SK-N-SH (cell line): Measurements from ENCODE around the gene WWOX. TPM values are rescaled to one million over a fixed set of nuclear protein-coding genes. Genes with fewer than 3 reads are reported as not detected.

ENCODE experiments used
- CTCF ChIA-PET: fragments of 300-600, 350-600 bp; formaldehyde crosslinking; extraction: SDS; loops from one replicate; lab custom pipeline; 2021; lab: Yijun Ruan, JAX
- POLR2A ChIA-PET: fragments of 350-600 bp; sonication (Branson Sonifier 250); formaldehyde crosslinking; extraction: SDS; loops from one replicate; lab custom pipeline; 2020; ENCODE audit warnings: antibody characterized with exemption, inconsistent platforms; lab: Yijun Ruan, JAX
- DNase-seq: peaks from one replicate; pipeline ENCODE4 v3.0.0; 2012
- H2AFZ ChIP-seq: fragments of 200-600 bp; sonication (generic); 2 replicates; pipeline ENCODE4 v1.8.1; 2016; ENCODE audit warnings: antibody characterized with exemption, mild to moderate bottlenecking, low read depth
- H3F3A ChIP-seq: fragments of 200-600 bp; sonication (generic); replicated peaks from 2 replicates; pipeline ENCODE3; 2016; ENCODE audit warnings: antibody characterized with exemption, mild to moderate bottlenecking; ENCODE audit not compliant: insufficient read depth
- H3K27ac ChIP-seq, 2 experiments: fragments of 200-500 bp in 1 of 2; fragments of 200-600 bp in 1 of 2; sonication (Bioruptor generic) in 1 of 2; sonication (generic), shearing (Covaris generic) in 1 of 2; 2 replicates each; pipeline versions ENCODE4 v1.5.1 to v1.6.1; 2014 to 2016; ENCODE audit warnings: low read depth in 2 of 2, inconsistent platforms in 1 of 2, low read length in 1 of 2, mild to moderate bottlenecking in 1 of 2, mixed read lengths in 1 of 2
- H3K27me3 ChIP-seq: fragments of 200-600 bp; sonication (generic), shearing (Covaris generic); 2 replicates; pipeline ENCODE4 v1.6.1; 2016; ENCODE audit warnings: mixed run types; ENCODE audit not compliant: insufficient read depth
- H3K36me3 ChIP-seq, 2 experiments: fragments of 200-500 bp in 1 of 2; fragments of 200-600 bp in 1 of 2; sonication (Bioruptor generic) in 1 of 2; sonication (generic) in 1 of 2; replicated peaks in 1 of 2; 2 replicates each; pipeline versions ENCODE3 to v1.5.1; 2014 to 2016; ENCODE audit warnings: low read length in 1 of 2, mild to moderate bottlenecking in 1 of 2; ENCODE audit not compliant: insufficient read depth in 2 of 2, control insufficient read depth in 1 of 2
- H3K4me1 ChIP-seq, 2 experiments: fragments of 200-500 bp in 1 of 2; fragments of 200-600 bp in 1 of 2; sonication (Bioruptor generic) in 1 of 2; sonication (generic), shearing (Covaris generic) in 1 of 2; 2 replicates each; pipeline versions ENCODE4 v1.5.1 to v1.6.1; 2014 to 2016; ENCODE audit warnings: low read depth in 1 of 2, low read length in 1 of 2, mixed run types in 1 of 2; ENCODE audit not compliant: insufficient read depth in 2 of 2, control insufficient read depth in 1 of 2
- H3K4me2 ChIP-seq: fragments of 200-600 bp; sonication (generic), shearing (Covaris generic); 2 replicates; pipeline ENCODE4 v1.6.1; 2017; ENCODE audit warnings: mixed run types
- H3K4me3 ChIP-seq, 2 experiments: fragments of 200-500 bp in 1 of 2; fragments of 200-600 bp in 1 of 2; sonication (Bioruptor generic) in 1 of 2; sonication (generic), shearing (Covaris generic) in 1 of 2; 2 replicates each; pipeline versions ENCODE4 v1.5.1 to v1.8.1; 2014 to 2016; ENCODE audit warnings: low read depth in 2 of 2, inconsistent platforms in 1 of 2, low read length in 1 of 2, mild to moderate bottlenecking in 1 of 2, mixed read lengths in 1 of 2, moderate library complexity in 1 of 2
- H3K79me2 ChIP-seq: fragments of 200-600 bp; sonication (generic); 2 replicates; pipeline ENCODE4 v1.8.1; 2017; ENCODE audit warnings: mild to moderate bottlenecking; ENCODE audit not compliant: insufficient read depth
- H3K9ac ChIP-seq: fragments of 200-600 bp; sonication (generic); 2 replicates; pipeline ENCODE4 v1.6.1; 2017; ENCODE audit warnings: mixed run types
- H3K9me2 ChIP-seq: fragments of 200-600 bp; sonication (generic); 2 replicates; pipeline ENCODE4 v1.6.1; 2017; ENCODE audit warnings: mixed run types
- H3K9me3 ChIP-seq: fragments of 200-600 bp; sonication (generic); 2 replicates; pipeline ENCODE4 v1.6.1; 2017; ENCODE audit warnings: mixed run types, mild to moderate bottlenecking, moderate library complexity
- H4K20me1 ChIP-seq: fragments of 200-600 bp; sonication (generic); 2 replicates; pipeline ENCODE4 v1.6.1; 2017; ENCODE audit warnings: mild to moderate bottlenecking, mixed run types; ENCODE audit not compliant: insufficient read depth
- EP300 ChIP-seq, 2 experiments: IDR thresholded peaks; 2 replicates each; pipeline versions ENCODE4 v1.4.0 to v1.6.1; 2012; ENCODE audit warnings: borderline replicate concordance in 1 of 2, low read depth in 1 of 2, low read length in 1 of 2
- EZH2phosphoT487 ChIP-seq: fragments of 200-600 bp; sonication (generic); IDR thresholded peaks from 2 replicates; pipeline ENCODE4 v1.6.1; 2017; ENCODE audit warnings: low read depth, mixed run types, mild to moderate bottlenecking, antibody characterized with exemption, moderate library complexity, borderline replicate concordance
- FOSL2 ChIP-seq: IDR thresholded peaks from 2 replicates; pipeline ENCODE4 v1.4.0; 2012; ENCODE audit warnings: low read depth, mild to moderate bottlenecking, moderate library complexity, borderline replicate concordance
- FOXM1 ChIP-seq: IDR thresholded peaks from 2 replicates; pipeline ENCODE4 v1.4.0; 2012; ENCODE audit warnings: low read depth, mild to moderate bottlenecking
- GABPA ChIP-seq: IDR thresholded peaks from 2 replicates; pipeline ENCODE4 v1.4.0; 2012; ENCODE audit warnings: low read depth, mild to moderate bottlenecking
- NFIC ChIP-seq: IDR thresholded peaks from 2 replicates; pipeline ENCODE4 v1.4.0; 2012; ENCODE audit warnings: borderline replicate concordance
- NRF1 ChIP-seq: IDR thresholded peaks from 2 replicates; pipeline ENCODE4 v1.6.1; 2012; ENCODE audit warnings: low read depth, mild to moderate bottlenecking, low read length
- RAD21 ChIP-seq: IDR thresholded peaks from 2 replicates; pipeline ENCODE4 v1.6.1; 2012; ENCODE audit warnings: mild to moderate bottlenecking, low read length
- RFX5 ChIP-seq: IDR thresholded peaks from 2 replicates; pipeline ENCODE4 v1.6.1; 2012; ENCODE audit warnings: mild to moderate bottlenecking, improper control_type of control experiment, low read length
- SMC3 ChIP-seq: IDR thresholded peaks from 2 replicates; pipeline ENCODE4 v1.6.1; 2012; ENCODE audit warnings: low read depth, low read length, improper control_type of control experiment
- TAF1 ChIP-seq: IDR thresholded peaks from 2 replicates; pipeline ENCODE4 v1.6.1; 2012; ENCODE audit warnings: low read depth, mild to moderate bottlenecking, low read length, moderate library complexity, borderline replicate concordance
- TEAD4 ChIP-seq: IDR thresholded peaks from 2 replicates; pipeline ENCODE4 v1.4.0; 2012; ENCODE audit warnings: mild to moderate bottlenecking, borderline replicate concordance; ENCODE audit not compliant: insufficient read depth
- YY1 ChIP-seq: IDR thresholded peaks from 2 replicates; pipeline ENCODE4 v1.4.0; 2012; ENCODE audit warnings: low read depth, mild to moderate bottlenecking
- WGBS: methylation state at CpG from one replicate; pipeline ENCODE4 v1.1.6; 2017; ENCODE audit warnings: low lambda C conversion rate; 5-methylcytosine and 5-hydroxymethylcytosine counted together
- polyA plus RNA-seq, 3 experiments: library from polyadenylated mRNA; depleted of rRNA; stranded (reverse); fragments of >200 nt; gene quantifications; 2 replicates each; pipeline ENCODE4 v1.2.3, GENCODE V29; 2012
- TF ChIP-seq, protein P1 (sequence below): fragments of 200-600 bp; sonication (generic); IDR thresholded peaks from 2 replicates; pipeline ENCODE4 v1.6.1; 2017; ENCODE audit warnings: antibody characterized with exemption, mild to moderate bottlenecking, moderate library complexity
- TF ChIP-seq, protein P2 (sequence below): fragments of 150-350 bp; IDR thresholded peaks from 2 replicates; pipeline ENCODE4 v1.6.1; 2016; ENCODE audit warnings: mild to moderate bottlenecking, low read depth, low read length
- TF ChIP-seq, protein P3 (sequence below): IDR thresholded peaks from 2 replicates; pipeline ENCODE4 v1.4.0; 2012; ENCODE audit warnings: low read depth
- TF ChIP-seq, protein P4 (sequence below): fragments of 150-350 bp; IDR thresholded peaks from 2 replicates; pipeline ENCODE4 v1.6.1; 2017; ENCODE audit warnings: antibody characterized with exemption, low read length, low read depth, borderline replicate concordance
- TF ChIP-seq, protein P5 (sequence below): IDR thresholded peaks from 2 replicates; pipeline ENCODE4 v1.4.0; 2012; ENCODE audit warnings: low read depth, borderline replicate concordance
- TF ChIP-seq, protein P6 (sequence below): IDR thresholded peaks from 2 replicates; pipeline ENCODE4; 2012

Gene WWOX
- polyA plus RNA-seq, 1 of the 3 experiments (the other 2 are of a cell fraction): 10.8 TPM

DNA sequence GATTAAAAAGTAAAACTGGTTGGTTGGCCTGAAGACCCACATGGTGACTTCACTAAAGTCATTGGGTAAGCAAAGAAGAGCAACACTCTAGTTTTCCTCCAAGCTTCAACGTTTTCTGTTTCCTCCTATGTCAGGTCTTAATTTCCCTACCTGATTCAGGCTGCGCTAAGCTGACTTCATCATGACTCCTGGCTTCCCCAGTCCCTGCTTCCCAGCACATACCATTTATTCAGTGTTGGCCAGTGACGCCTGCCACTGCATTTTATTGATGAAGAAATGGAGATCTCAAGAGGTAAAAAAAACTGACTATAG, 645.3 kb downstream of the WWOX start:
- TF ChIP-seq FOSL2: no peak
- TF ChIP-seq RFX5: no peak
- TF ChIP-seq, protein P1, sequence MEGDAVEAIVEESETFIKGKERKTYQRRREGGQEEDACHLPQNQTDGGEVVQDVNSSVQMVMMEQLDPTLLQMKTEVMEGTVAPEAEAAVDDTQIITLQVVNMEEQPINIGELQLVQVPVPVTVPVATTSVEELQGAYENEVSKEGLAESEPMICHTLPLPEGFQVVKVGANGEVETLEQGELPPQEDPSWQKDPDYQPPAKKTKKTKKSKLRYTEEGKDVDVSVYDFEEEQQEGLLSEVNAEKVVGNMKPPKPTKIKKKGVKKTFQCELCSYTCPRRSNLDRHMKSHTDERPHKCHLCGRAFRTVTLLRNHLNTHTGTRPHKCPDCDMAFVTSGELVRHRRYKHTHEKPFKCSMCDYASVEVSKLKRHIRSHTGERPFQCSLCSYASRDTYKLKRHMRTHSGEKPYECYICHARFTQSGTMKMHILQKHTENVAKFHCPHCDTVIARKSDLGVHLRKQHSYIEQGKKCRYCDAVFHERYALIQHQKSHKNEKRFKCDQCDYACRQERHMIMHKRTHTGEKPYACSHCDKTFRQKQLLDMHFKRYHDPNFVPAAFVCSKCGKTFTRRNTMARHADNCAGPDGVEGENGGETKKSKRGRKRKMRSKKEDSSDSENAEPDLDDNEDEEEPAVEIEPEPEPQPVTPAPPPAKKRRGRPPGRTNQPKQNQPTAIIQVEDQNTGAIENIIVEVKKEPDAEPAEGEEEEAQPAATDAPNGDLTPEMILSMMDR: no peak
- TF ChIP-seq TAF1: no peak
- no peak for TF ChIP-seq NRF1
- TF ChIP-seq TEAD4: no peak
- TF ChIP-seq YY1: no peak
- TF ChIP-seq, protein P2, sequence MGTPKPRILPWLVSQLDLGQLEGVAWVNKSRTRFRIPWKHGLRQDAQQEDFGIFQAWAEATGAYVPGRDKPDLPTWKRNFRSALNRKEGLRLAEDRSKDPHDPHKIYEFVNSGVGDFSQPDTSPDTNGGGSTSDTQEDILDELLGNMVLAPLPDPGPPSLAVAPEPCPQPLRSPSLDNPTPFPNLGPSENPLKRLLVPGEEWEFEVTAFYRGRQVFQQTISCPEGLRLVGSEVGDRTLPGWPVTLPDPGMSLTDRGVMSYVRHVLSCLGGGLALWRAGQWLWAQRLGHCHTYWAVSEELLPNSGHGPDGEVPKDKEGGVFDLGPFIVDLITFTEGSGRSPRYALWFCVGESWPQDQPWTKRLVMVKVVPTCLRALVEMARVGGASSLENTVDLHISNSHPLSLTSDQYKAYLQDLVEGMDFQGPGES: no peak
- TF ChIP-seq NFIC: no peak
- no peak for TF ChIP-seq EZH2phosphoT487
- TF ChIP-seq, protein P3, sequence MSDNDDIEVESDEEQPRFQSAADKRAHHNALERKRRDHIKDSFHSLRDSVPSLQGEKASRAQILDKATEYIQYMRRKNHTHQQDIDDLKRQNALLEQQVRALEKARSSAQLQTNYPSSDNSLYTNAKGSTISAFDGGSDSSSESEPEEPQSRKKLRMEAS: no peak
- TF ChIP-seq GABPA: no peak
- TF ChIP-seq RAD21: no peak
- TF ChIP-seq, protein P4, sequence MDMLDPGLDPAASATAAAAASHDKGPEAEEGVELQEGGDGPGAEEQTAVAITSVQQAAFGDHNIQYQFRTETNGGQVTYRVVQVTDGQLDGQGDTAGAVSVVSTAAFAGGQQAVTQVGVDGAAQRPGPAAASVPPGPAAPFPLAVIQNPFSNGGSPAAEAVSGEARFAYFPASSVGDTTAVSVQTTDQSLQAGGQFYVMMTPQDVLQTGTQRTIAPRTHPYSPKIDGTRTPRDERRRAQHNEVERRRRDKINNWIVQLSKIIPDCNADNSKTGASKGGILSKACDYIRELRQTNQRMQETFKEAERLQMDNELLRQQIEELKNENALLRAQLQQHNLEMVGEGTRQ: no peak
- no peak for TF ChIP-seq SMC3
- TF ChIP-seq, protein P5, sequence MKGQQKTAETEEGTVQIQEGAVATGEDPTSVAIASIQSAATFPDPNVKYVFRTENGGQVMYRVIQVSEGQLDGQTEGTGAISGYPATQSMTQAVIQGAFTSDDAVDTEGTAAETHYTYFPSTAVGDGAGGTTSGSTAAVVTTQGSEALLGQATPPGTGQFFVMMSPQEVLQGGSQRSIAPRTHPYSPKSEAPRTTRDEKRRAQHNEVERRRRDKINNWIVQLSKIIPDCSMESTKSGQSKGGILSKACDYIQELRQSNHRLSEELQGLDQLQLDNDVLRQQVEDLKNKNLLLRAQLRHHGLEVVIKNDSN: no peak
- no peak for TF ChIP-seq EP300 (IDR thresholded peaks at IDR 0.05; ENCODE audit: borderline replicate concordance in 1 of 2, low read depth in 1 of 2, low read length in 1 of 2)
- TF ChIP-seq, protein P6, sequence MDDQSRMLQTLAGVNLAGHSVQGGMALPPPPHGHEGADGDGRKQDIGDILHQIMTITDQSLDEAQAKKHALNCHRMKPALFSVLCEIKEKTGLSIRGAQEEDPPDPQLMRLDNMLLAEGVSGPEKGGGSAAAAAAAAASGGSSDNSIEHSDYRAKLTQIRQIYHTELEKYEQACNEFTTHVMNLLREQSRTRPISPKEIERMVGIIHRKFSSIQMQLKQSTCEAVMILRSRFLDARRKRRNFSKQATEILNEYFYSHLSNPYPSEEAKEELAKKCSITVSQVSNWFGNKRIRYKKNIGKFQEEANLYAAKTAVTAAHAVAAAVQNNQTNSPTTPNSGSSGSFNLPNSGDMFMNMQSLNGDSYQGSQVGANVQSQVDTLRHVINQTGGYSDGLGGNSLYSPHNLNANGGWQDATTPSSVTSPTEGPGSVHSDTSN: no peak
- TF ChIP-seq FOXM1: no peak
- Histone ChIP-seq H3F3A (no peaks in the 10 kb centered on the region), H3K4me2 (no peak overlapping the region), H3K9me3 (no peaks in the 10 kb centered on the region), H3K27ac (no peak overlapping the region), H3K9ac (no peak overlapping the region), H3K27me3 (no peaks in the 10 kb centered on the region), H3K79me2 (no peaks in the 10 kb centered on the region), H3K4me1 (peaks cover 0 to 12% of the 10 kb centered on the region in 2 experiments; a peak in 1 of 4 replicates), H3K4me3 (no peak overlapping the region), H2AFZ (no peak overlapping the region), H4K20me1 (no peaks in the 10 kb centered on the region), H3K9me2 (no peaks in the 10 kb centered on the region), H3K36me3 (no peaks in the 10 kb centered on the region)
- ChIA-PET POLR2A (no interaction called here), CTCF (interaction anchor here (0.6 kb wide), 1 partner anchor 858 kb away, joined by 3 read pairs; no protein-coding TSS in a partner anchor)
- no peak for DNase-seq
- WGBS: 43% methylated on average over 3 of the region's 3 CpGs
